OCI-LY3 (cell line): Measurements from ENCODE around the gene GRM3.
A peak's percentile ranks its signal among the peaks of the same experiment; 100 is the strongest.
"Not testable (repeated sequence)": the region's sequence is repeated elsewhere in the genome, so short reads cannot be mapped to it uniquely, and the experiment has no call there.

Experiments used
- H2AFZ ChIP-seq: fragments of 200-600, 300-600 bp; shearing (Covaris generic); 2 replicates; pipeline ENCODE4 v1.6.0; 2014; ENCODE audit warnings: antibody characterized with exemption, low read depth, low read length
- H3K27ac ChIP-seq: fragments of 200-600, 300-600 bp; sonication (generic); 2 replicates; pipeline ENCODE4 v1.5.1; 2014; ENCODE audit warnings: mild to moderate bottlenecking, low read length, moderate library complexity, mixed read lengths
- H3K27me3 ChIP-seq: fragments of 200-600, 300-600 bp; sonication (generic); 2 replicates; pipeline ENCODE4 v1.6.1; 2014; ENCODE audit warnings: low read depth, low read length, mixed read lengths
- H3K36me3 ChIP-seq: fragments of 200-600, 300-600 bp; sonication (generic); replicated peaks from 2 replicates; pipeline ENCODE3; 2014; ENCODE audit warnings: low read depth, low read length, mixed read lengths
- H3K4me1 ChIP-seq: fragments of 300-600, 200-600 bp; sonication (generic); 2 replicates; pipeline ENCODE4 v1.6.1; 2014; ENCODE audit warnings: low read length, mixed read lengths
- H3K4me2 ChIP-seq: fragments of 200-600, 300-600 bp; sonication (generic); 2 replicates; pipeline ENCODE4 v1.6.1; 2014; ENCODE audit warnings: low read length, mixed read lengths
- H3K4me3 ChIP-seq: fragments of 300-600, 200-600 bp; sonication (generic); 2 replicates; pipeline ENCODE4 v1.5.1; 2014; ENCODE audit warnings: antibody characterized with exemption, mild to moderate bottlenecking, low read length, moderate library complexity
- H3K79me2 ChIP-seq: fragments of 300-600, 200-600 bp; shearing (Covaris generic); 2 replicates; pipeline ENCODE4 v1.6.1; 2014; ENCODE audit warnings: mild to moderate bottlenecking, low read length, mixed read lengths
- H3K9ac ChIP-seq: fragments of 300-600, 200-600 bp; shearing (Covaris generic); 2 replicates; pipeline ENCODE4 v1.6.0; 2014; ENCODE audit warnings: mild to moderate bottlenecking, low read length, moderate library complexity
- H3K9me3 ChIP-seq: fragments of 200-600, 300-600 bp; shearing (Covaris generic); 2 replicates; pipeline ENCODE4 v1.6.1; 2014; ENCODE audit warnings: low read length, mixed read lengths; ENCODE audit not compliant: insufficient read depth
- H4K20me1 ChIP-seq: fragments of 200-600, 300-600 bp; sonication (generic); 2 replicates; pipeline ENCODE4 v1.6.1; 2016; ENCODE audit warnings: low read length, mixed read lengths; ENCODE audit not compliant: insufficient read depth
- EZH2phosphoT487 ChIP-seq: fragments of 200-600 bp; shearing (Covaris generic); IDR thresholded peaks from 2 replicates; pipeline ENCODE4 v1.6.1; 2018; ENCODE audit warnings: antibody characterized with exemption, mixed run types, low read depth
- TF ChIP-seq, protein P1 (sequence below): fragments of 200-600, 300-600 bp; sonication (generic); IDR thresholded peaks from 2 replicates; pipeline ENCODE4 v1.5.1; 2014; ENCODE audit warnings: antibody characterized with exemption, low read length, low read depth

The GRM3 gene

DNA sequence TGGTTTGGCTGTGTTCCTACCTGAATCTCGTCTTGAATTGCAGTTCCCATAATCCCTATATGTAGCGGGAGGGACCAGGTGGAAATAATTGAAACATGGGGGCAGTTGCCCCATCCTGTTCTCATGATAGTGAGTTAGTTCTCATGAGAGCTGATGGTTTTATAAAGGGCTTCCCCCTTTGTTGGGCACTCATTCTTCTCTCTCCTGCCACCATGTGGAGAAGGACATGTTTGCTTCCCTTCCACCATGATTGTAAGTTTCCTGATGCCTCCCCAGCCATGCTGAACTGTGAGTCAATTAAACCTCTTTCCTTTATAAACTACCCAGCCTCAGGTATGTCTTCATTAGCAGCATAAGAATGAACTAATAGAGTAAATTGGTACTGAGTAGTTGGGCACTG lies 28.0 kb upstream of the GRM3 start:
- H2AFZ ChIP-seq, H3K4me3 ChIP-seq, H3K27me3 ChIP-seq, H3K27ac ChIP-seq, H3K9me3 ChIP-seq, H3K36me3 ChIP-seq, H3K9ac ChIP-seq, H4K20me1 ChIP-seq, H3K79me2 ChIP-seq, H3K4me2 ChIP-seq, H3K4me1 ChIP-seq: not testable (repeated sequence)
- TF ChIP-seq, protein P1, sequence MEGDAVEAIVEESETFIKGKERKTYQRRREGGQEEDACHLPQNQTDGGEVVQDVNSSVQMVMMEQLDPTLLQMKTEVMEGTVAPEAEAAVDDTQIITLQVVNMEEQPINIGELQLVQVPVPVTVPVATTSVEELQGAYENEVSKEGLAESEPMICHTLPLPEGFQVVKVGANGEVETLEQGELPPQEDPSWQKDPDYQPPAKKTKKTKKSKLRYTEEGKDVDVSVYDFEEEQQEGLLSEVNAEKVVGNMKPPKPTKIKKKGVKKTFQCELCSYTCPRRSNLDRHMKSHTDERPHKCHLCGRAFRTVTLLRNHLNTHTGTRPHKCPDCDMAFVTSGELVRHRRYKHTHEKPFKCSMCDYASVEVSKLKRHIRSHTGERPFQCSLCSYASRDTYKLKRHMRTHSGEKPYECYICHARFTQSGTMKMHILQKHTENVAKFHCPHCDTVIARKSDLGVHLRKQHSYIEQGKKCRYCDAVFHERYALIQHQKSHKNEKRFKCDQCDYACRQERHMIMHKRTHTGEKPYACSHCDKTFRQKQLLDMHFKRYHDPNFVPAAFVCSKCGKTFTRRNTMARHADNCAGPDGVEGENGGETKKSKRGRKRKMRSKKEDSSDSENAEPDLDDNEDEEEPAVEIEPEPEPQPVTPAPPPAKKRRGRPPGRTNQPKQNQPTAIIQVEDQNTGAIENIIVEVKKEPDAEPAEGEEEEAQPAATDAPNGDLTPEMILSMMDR, result peak; percentile 17; the same call in 1 of the 2 replicates

DNA sequence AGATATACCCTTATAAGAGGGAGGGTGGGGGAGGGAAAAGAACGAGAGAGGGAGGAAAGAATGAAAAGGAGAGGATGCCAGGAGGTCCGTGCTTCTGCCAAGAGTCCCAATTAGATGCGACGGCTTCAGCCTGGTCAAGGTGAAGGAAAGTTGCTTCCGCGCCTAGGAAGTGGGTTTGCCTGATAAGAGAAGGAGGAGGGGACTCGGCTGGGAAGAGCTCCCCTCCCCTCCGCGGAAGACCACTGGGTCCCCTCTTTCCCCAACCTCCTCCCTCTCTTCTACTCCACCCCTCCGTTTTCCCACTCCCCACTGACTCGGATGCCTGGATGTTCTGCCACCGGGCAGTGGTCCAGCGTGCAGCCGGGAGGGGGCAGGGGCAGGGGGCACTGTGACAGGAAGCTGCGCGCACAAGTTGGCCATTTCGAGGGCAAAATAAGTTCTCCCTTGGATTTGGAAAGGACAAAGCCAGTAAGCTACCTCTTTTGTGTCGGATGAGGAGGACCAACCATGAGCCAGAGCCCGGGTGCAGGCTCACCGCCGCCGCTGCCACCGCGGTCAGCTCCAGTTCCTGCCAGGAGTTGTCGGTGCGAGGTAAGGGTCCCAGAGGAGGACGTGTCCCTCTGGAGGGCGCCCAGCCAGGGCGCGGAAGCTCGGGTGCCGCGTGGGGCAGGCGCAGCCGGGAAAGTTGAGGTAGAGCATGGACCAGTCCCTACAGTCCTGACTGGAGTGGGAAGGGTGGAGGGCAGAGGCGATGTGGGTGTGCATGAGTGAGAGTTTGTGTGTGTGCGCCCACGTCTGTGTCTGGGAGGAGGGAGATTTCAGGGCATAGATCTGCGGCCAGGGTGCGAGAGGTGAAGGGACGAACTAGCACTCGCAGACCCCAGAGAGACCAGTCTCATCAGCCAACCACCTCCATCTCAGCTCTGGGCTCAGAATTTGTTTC lies 844 bp downstream of the GRM3 start:
- Histone ChIP-seq H3K4me1 (no peaks in the 10 kb centered on the region), H4K20me1 (no peaks in the 10 kb centered on the region), H3K79me2 (no peaks in the 10 kb centered on the region), H3K9me3 (no peaks in the 10 kb centered on the region), H3K27me3 (no peaks in the 10 kb centered on the region), H2AFZ (no peak overlapping the region), H3K27ac (no peak overlapping the region), H3K4me2 (no peak overlapping the region), H3K36me3 (no peaks in the 10 kb centered on the region), H3K4me3 (no peak overlapping the region), H3K9ac (no peak overlapping the region)
- TF ChIP-seq EZH2phosphoT487, result no peak
- TF ChIP-seq, protein P1, result no peak

DNA sequence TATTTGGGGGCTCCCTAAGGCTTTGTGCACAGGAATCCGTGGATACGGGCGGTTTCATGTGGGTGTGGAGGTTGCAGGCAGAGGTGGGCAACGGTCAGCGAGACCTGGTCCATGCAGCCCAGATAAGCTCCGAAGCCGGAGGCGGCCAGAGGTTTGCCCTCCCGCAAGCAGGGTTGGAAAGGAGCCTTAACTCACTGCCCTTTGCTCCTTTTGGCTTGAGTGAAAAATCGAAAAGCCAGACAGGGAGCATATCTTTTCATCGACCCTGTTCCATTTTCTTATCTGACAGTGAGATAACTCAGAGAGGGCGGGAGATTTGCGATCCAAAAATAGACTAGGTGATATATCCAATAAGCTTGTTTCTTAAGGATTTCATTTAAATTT lies 1.5 kb downstream of the GRM3 start:
- Histone ChIP-seq H4K20me1 (no peaks in the 10 kb centered on the region), H3K36me3 (no peaks in the 10 kb centered on the region), H3K9me3 (no peaks in the 10 kb centered on the region), H3K4me2 (no peak overlapping the region), H3K79me2 (no peaks in the 10 kb centered on the region), H2AFZ (no peak overlapping the region), H3K27ac (no peak overlapping the region), H3K9ac (no peak overlapping the region), H3K27me3 (no peaks in the 10 kb centered on the region), H3K4me3 (no peak overlapping the region), H3K4me1 (no peaks in the 10 kb centered on the region)
- TF ChIP-seq, protein P1, result no peak
- TF ChIP-seq EZH2phosphoT487, result no peak

DNA sequence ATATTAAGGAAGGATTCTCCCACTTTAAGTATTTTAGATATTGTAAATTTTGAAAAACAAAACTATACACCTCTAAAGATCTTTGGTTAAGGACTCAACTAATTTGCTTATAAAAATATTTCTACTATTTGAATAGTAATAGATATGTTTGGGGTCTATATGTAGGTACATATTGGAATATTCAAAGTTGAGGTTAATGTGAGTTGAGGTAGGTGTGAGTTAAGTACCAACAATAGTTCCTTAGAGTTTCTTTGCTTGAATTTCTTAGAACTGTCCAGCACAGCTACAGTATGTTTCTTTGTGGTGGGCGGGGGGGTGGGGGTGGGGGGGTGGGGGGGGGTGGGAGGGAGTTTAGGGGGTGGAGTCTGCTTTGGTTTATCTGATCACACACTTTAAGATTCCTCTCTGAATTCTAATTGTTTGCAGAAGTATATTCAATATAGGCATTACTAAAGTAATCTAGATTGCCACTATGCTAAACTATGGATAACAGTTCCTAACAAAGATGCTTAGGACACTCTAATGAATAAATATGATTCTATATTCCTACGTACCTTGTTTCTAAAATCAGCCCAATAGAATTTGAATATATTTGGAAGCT lies 2.1 kb downstream of the GRM3 start:
- H3K9ac ChIP-seq, result no peak overlapping the region
- no peaks in the 10 kb centered on the region for H3K4me1 ChIP-seq
- TF ChIP-seq EZH2phosphoT487, result no peak
- TF ChIP-seq, protein P1, result no peak
- no peak overlapping the region for H3K27ac ChIP-seq
- H3K9me3 ChIP-seq, result no peaks in the 10 kb centered on the region
- H3K79me2 ChIP-seq, result no peaks in the 10 kb centered on the region
- H3K27me3 ChIP-seq, result no peaks in the 10 kb centered on the region
- H3K4me2 ChIP-seq, result no peak overlapping the region
- no peak overlapping the region for H2AFZ ChIP-seq
- H3K36me3 ChIP-seq, result no peaks in the 10 kb centered on the region
- H3K4me3 ChIP-seq, result no peak overlapping the region
- H4K20me1 ChIP-seq, result no peaks in the 10 kb centered on the region
